Activated CD4-positive, alpha-beta memory T cell treated with anti-CD3 and anti-CD28 coated beads for 36 hours (primary cell): ENCODE data around the gene ZNF782. TPM values are rescaled to one million over a fixed set of nuclear protein-coding genes. Genes with fewer than 3 reads are reported as not detected.

ENCODE experiments used
- total RNA-seq, 2 experiments: library from RNA; stranded (reverse); gene quantifications; one replicate each; pipeline ENCODE4 v1.2.3, GENCODE V29; 2021

ZNF782 gene
- total RNA-seq, 2 experiments from 2014 or later = 2.8 to 3.2 TPM

Other genes starting within 250 kb of the ZNF782 start
- 1 to 10 TPM; 2.3 to 2.8 TPM for gene CDC14B, start 234.7 kb downstream of the ZNF782 start, total RNA-seq
- 10 to 100 TPM in 1 of 2 experiments, 1 to 10 TPM in 1; 10.0 to 11.4 TPM for gene PRXL2C, start 199.2 kb downstream of the ZNF782 start, total RNA-seq
- gene ZNF510, start 76.4 kb downstream of the ZNF782 start, total RNA-seq = 1 to 10 TPM; 8.5 to 9.1 TPM
- gene NUTM2G, start 74.3 kb upstream of the ZNF782 start, total RNA-seq = not detected
- 1 to 10 TPM; 1.1 to 1.4 TPM for gene CTSV, start 184.6 kb upstream of the ZNF782 start, total RNA-seq